Lung (tissue), 12 donors: ENCODE results near the gene PPIL3. TPM values are rescaled to one million over a fixed set of nuclear protein-coding genes. Genes with fewer than 3 reads are reported as not detected.

Experiments used
- ATAC-seq: fragments of 200-7000 bp; cut with Tn5 transposase; one replicate; pipeline ENCODE4 v1.9.1; 2020; ENCODE audit warnings: moderate number of reproducible peaks; ENCODE audit not compliant: insufficient read depth, low FRiP score
- DNase-seq, 3 donors: peaks; one replicate each; pipeline ENCODE4 v3.0.0-alpha.2; 2013 to 2017
- H3K27ac ChIP-seq, 2 donors: one replicate each; pipeline ENCODE4 v1.5.1; 2013; ENCODE audit warnings: mild to moderate bottlenecking in 2 of 2, moderate library complexity in 2 of 2, control low read depth in 1 of 2, inconsistent platforms in 1 of 2, low read depth in 1 of 2, low read length in 1 of 2
- H3K27me3 ChIP-seq, 3 donors: one replicate each; pipeline ENCODE4 v1.5.1; 2013; ENCODE audit warnings: low read length in 2 of 3; ENCODE audit not compliant: control insufficient read depth in 3 of 3, insufficient read depth in 3 of 3
- H3K36me3 ChIP-seq, 4 donors: one replicate each; pipeline ENCODE4 v1.5.1; 2013; ENCODE audit warnings: low read length in 4 of 4, mild to moderate bottlenecking in 1 of 4, moderate library complexity in 1 of 4; ENCODE audit not compliant: control insufficient read depth in 4 of 4, insufficient read depth in 4 of 4
- H3K4me1 ChIP-seq, 5 donors: one replicate each; pipeline ENCODE4 v1.5.1; 2013; ENCODE audit warnings: low read length in 5 of 5, mild to moderate bottlenecking in 2 of 5, moderate library complexity in 1 of 5; ENCODE audit not compliant: control insufficient read depth in 5 of 5, insufficient read depth in 5 of 5
- H3K4me3 ChIP-seq: one replicate; pipeline ENCODE4 v1.5.1; 2013; ENCODE audit warnings: mild to moderate bottlenecking, control low read depth, moderate library complexity
- H3K9ac ChIP-seq, 2 donors: one replicate each; pipeline ENCODE4 v1.5.1; 2013; ENCODE audit warnings: low read length in 2 of 2, control low read depth in 1 of 2; ENCODE audit not compliant: insufficient read depth in 1 of 2
- H3K9me3 ChIP-seq, 4 donors: one replicate each; pipeline ENCODE4 v1.5.1; 2013; ENCODE audit warnings: low read length in 3 of 4, mild to moderate bottlenecking in 1 of 4, moderate library complexity in 1 of 4; ENCODE audit not compliant: control insufficient read depth in 4 of 4, insufficient read depth in 3 of 4
- CTCF ChIP-seq: IDR thresholded peaks from 2 replicates; pipeline ENCODE4 v1.5.1; 2012; ENCODE audit warnings: mild to moderate bottlenecking; ENCODE audit errors: control extremely low read depth, extremely low read depth
- WGBS, 2 donors: extraction: QIAGEN DNeasy Blood & Tissue Kit; methylation state at CpG; one replicate each; pipeline ENCODE4 v1.1.7; 2013; 5-methylcytosine and 5-hydroxymethylcytosine counted together
- polyA plus RNA-seq, 2 donors: library from polyadenylated mRNA; stranded (reverse); fragments of 200-250 nt; gene quantifications; one replicate each; pipeline ENCODE4 v1.2.1, GENCODE V29; 2013
- total RNA-seq, 2 donors: library from RNA; depleted of rRNA in 1 of 2; stranded (reverse); fragments of >200 nt in 1 of 2; gene quantifications; one replicate each; pipeline ENCODE4 v1.2.1, GENCODE V29; 2014 to 2021
- donor health status: control.
- donor health status: control.
- donor health status: Bipolar disorder and iron deficiency.
- donor health status: healthy.
- donor health status: DM: yes; HTN: yes; CAD: no.

The PPIL3 gene
- total and polyA plus RNA-seq, 4 donors, result 8.6 to 81.1 (median 26.0) TPM

- peak; percentile 97 to 98 (median 98) for DNase-seq
- Histone ChIP-seq H3K9me3 (no peaks in the 10 kb centered on the region), H3K27me3 (no peaks in the 10 kb centered on the region), H3K4me3 (peak within 1 kb of the TSS; percentile 99), H3K9ac (peak within 1 kb of the TSS; percentile 99 to 100), H3K27ac (peak within 1 kb of the TSS; percentile 99 to 100), H3K4me1 (peaks cover 0 to 34% (median 3%) of the 10 kb centered on the region in 5 donors), H3K36me3 (peaks cover 2 to 27% (median 8%) of the 10 kb centered on the region in 4 donors)
- 1 to 2% methylated on average over 86 to 89 of the region's 89 CpGs for WGBS, 2 donors
- peak; percentile 92 for ATAC-seq
- no peak for TF ChIP-seq CTCF
Observed at GRCh38 chr2:200864176-200865034, 24.5 kb downstream of the PPIL3 start, which contains the start of gene CLK1. Gene CLK1 (minus strand): TSS chr2:200864658. CDS start chr2:200861862, 2,796 bp downstream.

- 0% methylated on average over 19 of the region's 19 CpGs for WGBS, 2 donors
- no peak for TF ChIP-seq CTCF
- Histone ChIP-seq H3K27me3 (no peaks in the 10 kb centered on the region), H3K27ac (peak overlapping the region; percentile 99 to 100), H3K9me3 (no peaks in the 10 kb centered on the region), H3K9ac (peak overlapping the region; percentile 99 to 100), H3K36me3 (peaks cover 5 to 33% (median 12%) of the 10 kb centered on the region in 4 donors), H3K4me1 (peaks cover 2 to 34% (median 7%) of the 10 kb centered on the region in 5 donors), H3K4me3 (peak overlapping the region; percentile 99)
- DNase-seq (peak in 2 of 3 donors; percentile 57 to 71), ATAC-seq (no peak)
Observed at GRCh38 chr2:200863782-200864175, 25.1 kb downstream of the PPIL3 start.

- Histone ChIP-seq H3K36me3 (peaks cover 10 to 44% (median 23%) of the 10 kb centered on the region in 4 donors), H3K27me3 (no peaks in the 10 kb centered on the region), H3K4me3 (peak overlapping the region; percentile 99), H3K9me3 (no peaks in the 10 kb centered on the region), H3K27ac (peak overlapping the region; percentile 74 to 99), H3K4me1 (peaks cover 0 to 33% (median 14%) of the 10 kb centered on the region in 5 donors), H3K9ac (peak overlapping the region; percentile 99 to 100)
- ATAC-seq, result no peak
- WGBS, 2 donors, result 0 to 1% methylated on average over 13 of the region's 13 CpGs
- DNase-seq, result peak; percentile 51 to 83 (median 77)
- no peak for TF ChIP-seq CTCF
Observed at GRCh38 chr2:200862532-200863000, 26.3 kb downstream of the PPIL3 start.
